ENCODE measurements around the gene TTC3.

TTC3 gene

GRCh38 chr21:37223804-37224345 is 150.8 kb downstream of the TTC3 start:
- DNase-seq (ENCODE audit: low spot score) = no peak

- no peak for DNase-seq (ENCODE audit: low spot score)
These were observed 152.1 kb downstream of the TTC3 start for GRCh38 chr21:37224861-37225839.

GRCh38 chr21:37226041-37226920 is 153.2 kb downstream of the TTC3 start:
- DNase-seq (ENCODE audit: low spot score) = no peak

- no peak for DNase-seq (ENCODE audit: low spot score)
These were observed 154.3 kb downstream of the TTC3 start for GRCh38 chr21:37227071-37228002.

- no peak for DNase-seq (ENCODE audit: low spot score)
These were observed 154.9 kb downstream of the TTC3 start for GRCh38 chr21:37228003-37228400.

- DNase-seq (ENCODE audit: low spot score) = no peak
These were observed 157.7 kb downstream of the TTC3 start for GRCh38 chr21:37230632-37231248.

GRCh38 chr21:37231249-37231645 is 158.2 kb downstream of the TTC3 start:
- no peak for DNase-seq (ENCODE audit: low spot score)

GRCh38 chr21:37231671-37232070 is 158.6 kb downstream of the TTC3 start:
- DNase-seq (ENCODE audit: low spot score) = no peak

GRCh38 chr21:37232274-37233018 is 159.4 kb downstream of the TTC3 start:
- DNase-seq (ENCODE audit: low spot score) = no peak

GRCh38 chr21:37233551-37234146 is 160.6 kb downstream of the TTC3 start:
- DNase-seq (ENCODE audit: low spot score) = no peak

- no peak for DNase-seq (ENCODE audit: low spot score)
These were observed 164.3 kb downstream of the TTC3 start for GRCh38 chr21:37237346-37237745.

- no peak for DNase-seq (ENCODE audit: low spot score)
These were observed 164.7 kb downstream of the TTC3 start for GRCh38 chr21:37237764-37238163.

- no peak for DNase-seq (ENCODE audit: low spot score)
These were observed 167.9 kb downstream of the TTC3 start for GRCh38 chr21:37240978-37241377.

- DNase-seq (ENCODE audit: low spot score) = no peak
These were observed 168.4 kb downstream of the TTC3 start for GRCh38 chr21:37241426-37241825.

- DNase-seq (ENCODE audit: low spot score) = no peak
These were observed 170.9 kb downstream of the TTC3 start for GRCh38 chr21:37243961-37244360.

- no peak for DNase-seq (ENCODE audit: low spot score)
These were observed 171.5 kb downstream of the TTC3 start for GRCh38 chr21:37244501-37245095.

GRCh38 chr21:37245151-37245550 is 172.1 kb downstream of the TTC3 start:
- DNase-seq (ENCODE audit: low spot score) = no peak

- no peak for DNase-seq (ENCODE audit: low spot score)
These were observed 175.2 kb downstream of the TTC3 start for GRCh38 chr21:37248298-37248697.
